SU-DHL-6 (cell line): ENCODE data around the gene C7orf57.

ENCODE experiments used
- H2AFZ ChIP-seq: fragments of 200-600 bp; sonication (generic); 2 replicates; pipeline ENCODE4 v1.6.1; 2014; ENCODE audit warnings: low read depth, mild to moderate bottlenecking, moderate library complexity, mixed read lengths, antibody characterized with exemption, low read length; ENCODE audit not compliant: severe bottlenecking
- H3F3A ChIP-seq: fragments of 200-600 bp; shearing (Covaris generic); 2 replicates; pipeline ENCODE4 v1.6.0; 2016; ENCODE audit warnings: antibody characterized with exemption, mild to moderate bottlenecking; ENCODE audit not compliant: insufficient read depth
- H3K27ac ChIP-seq: fragments of 200-600 bp; sonication (generic); 2 replicates; pipeline ENCODE4 v1.5.1; 2016; ENCODE audit warnings: low read depth, mild to moderate bottlenecking, low read length, moderate library complexity, mixed read lengths
- H3K27me3 ChIP-seq: fragments of 200-600 bp; sonication (generic), shearing (Covaris generic); 2 replicates; pipeline ENCODE4 v1.6.0; 2014; ENCODE audit warnings: mild to moderate bottlenecking, low read length
- H3K36me3 ChIP-seq: fragments of 200-600 bp; sonication (generic); 2 replicates; pipeline ENCODE4 v1.6.1; 2014; ENCODE audit warnings: mild to moderate bottlenecking, low read length, mixed read lengths
- H3K4me2 ChIP-seq: fragments of 300-600, 200-600 bp; shearing (Covaris generic), sonication (generic); 2 replicates; pipeline ENCODE4 v1.6.0; 2014; ENCODE audit warnings: low read length, low read depth, mild to moderate bottlenecking; ENCODE audit not compliant: poor library complexity, severe bottlenecking
- H3K4me3 ChIP-seq: fragments of 200-600 bp; sonication (generic); 2 replicates; pipeline ENCODE4 v1.5.1; 2014; ENCODE audit warnings: antibody characterized with exemption, low read length, mild to moderate bottlenecking, mixed read lengths; ENCODE audit not compliant: insufficient read depth, poor library complexity, severe bottlenecking
- H3K79me2 ChIP-seq: fragments of 200-600 bp; sonication (generic); 2 replicates; pipeline ENCODE4 v1.6.1; 2014; ENCODE audit warnings: mild to moderate bottlenecking, low read length, moderate library complexity; ENCODE audit not compliant: insufficient read depth
- H3K9ac ChIP-seq: fragments of 200-600 bp; sonication (generic); 2 replicates; pipeline ENCODE4 v1.7.0; 2014; ENCODE audit warnings: mild to moderate bottlenecking, low read length
- H3K9me2 ChIP-seq: fragments of 200-600 bp; sonication (generic); replicated peaks from 2 replicates; pipeline ENCODE4 v1.6.1; 2014; ENCODE audit warnings: low read length; ENCODE audit not compliant: insufficient read depth
- H3K9me3 ChIP-seq: fragments of 200-600 bp; sonication (generic); 2 replicates; pipeline ENCODE4 v1.6.1; 2014; ENCODE audit warnings: low read length, mixed read lengths; ENCODE audit not compliant: insufficient read depth
- H4K20me1 ChIP-seq: fragments of 200-600 bp; sonication (generic); 2 replicates; pipeline ENCODE4 v1.6.1; 2014; ENCODE audit warnings: low read depth, mild to moderate bottlenecking, antibody characterized with exemption, low read length, moderate library complexity, mixed read lengths
- EZH2phosphoT487 ChIP-seq: fragments of 200-600 bp; sonication (generic), shearing (Covaris generic); conservative IDR thresholded peaks from 2 replicates; pipeline ENCODE4 v1.6.1; 2018; ENCODE audit warnings: mild to moderate bottlenecking, antibody characterized with exemption, low read length, moderate library complexity, mixed read lengths
- TF ChIP-seq, protein P1 (sequence below): fragments of 200-600 bp; sonication (generic); IDR thresholded peaks from one replicate; pipeline ENCODE4 v1.5.1; 2017; ENCODE audit warnings: antibody characterized with exemption, mild to moderate bottlenecking, low read length, moderate library complexity; ENCODE audit not compliant: insufficient read depth, poor library complexity, severe bottlenecking

Gene C7orf57

DNA sequence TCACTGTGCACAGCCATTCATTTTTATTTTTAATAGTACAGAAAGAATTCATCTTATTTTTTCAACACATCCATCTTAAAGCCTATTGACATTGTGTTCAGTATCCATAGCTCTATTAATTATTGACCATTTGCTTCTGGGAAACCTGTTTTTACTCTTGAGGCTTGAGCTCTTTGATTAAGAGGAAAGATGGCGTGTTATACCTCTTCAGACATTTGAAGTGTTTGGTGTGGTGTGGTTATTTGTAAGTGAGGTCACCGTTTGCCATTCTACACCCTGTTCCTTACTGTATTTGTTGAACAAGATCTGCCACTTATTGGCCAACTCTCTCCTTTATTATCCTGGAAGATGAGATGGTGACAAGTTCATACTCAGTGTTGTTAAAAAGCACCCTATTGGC is 18.4 kb downstream of the C7orf57 start:
- Histone ChIP-seq H2AFZ (no peak overlapping the region), H3K9me2 (no peaks in the 10 kb centered on the region), H3K4me3 (no peak overlapping the region), H3K27ac (no peak overlapping the region), H3K9me3 (no peaks in the 10 kb centered on the region), H3K36me3 (no peaks in the 10 kb centered on the region), H3F3A (no peaks in the 10 kb centered on the region), H3K9ac (no peak overlapping the region), H4K20me1 (no peaks in the 10 kb centered on the region), H3K4me2 (no peak overlapping the region), H3K27me3 (no peaks in the 10 kb centered on the region), H3K79me2 (no peaks in the 10 kb centered on the region)
- no peak for TF ChIP-seq EZH2phosphoT487
- TF ChIP-seq, protein P1, sequence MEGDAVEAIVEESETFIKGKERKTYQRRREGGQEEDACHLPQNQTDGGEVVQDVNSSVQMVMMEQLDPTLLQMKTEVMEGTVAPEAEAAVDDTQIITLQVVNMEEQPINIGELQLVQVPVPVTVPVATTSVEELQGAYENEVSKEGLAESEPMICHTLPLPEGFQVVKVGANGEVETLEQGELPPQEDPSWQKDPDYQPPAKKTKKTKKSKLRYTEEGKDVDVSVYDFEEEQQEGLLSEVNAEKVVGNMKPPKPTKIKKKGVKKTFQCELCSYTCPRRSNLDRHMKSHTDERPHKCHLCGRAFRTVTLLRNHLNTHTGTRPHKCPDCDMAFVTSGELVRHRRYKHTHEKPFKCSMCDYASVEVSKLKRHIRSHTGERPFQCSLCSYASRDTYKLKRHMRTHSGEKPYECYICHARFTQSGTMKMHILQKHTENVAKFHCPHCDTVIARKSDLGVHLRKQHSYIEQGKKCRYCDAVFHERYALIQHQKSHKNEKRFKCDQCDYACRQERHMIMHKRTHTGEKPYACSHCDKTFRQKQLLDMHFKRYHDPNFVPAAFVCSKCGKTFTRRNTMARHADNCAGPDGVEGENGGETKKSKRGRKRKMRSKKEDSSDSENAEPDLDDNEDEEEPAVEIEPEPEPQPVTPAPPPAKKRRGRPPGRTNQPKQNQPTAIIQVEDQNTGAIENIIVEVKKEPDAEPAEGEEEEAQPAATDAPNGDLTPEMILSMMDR: no peak

- H3K27ac ChIP-seq: no peak overlapping the region
Observed at GRCh38 chr7:48058990-48059389, 23.6 kb downstream of the C7orf57 start.

GRCh38 chr7:48059706-48060105 is 24.4 kb downstream of the C7orf57 start:
- H3K9me3 ChIP-seq: no peaks in the 10 kb centered on the region
- no peaks in the 10 kb centered on the region for H3K27me3 ChIP-seq
- no peaks in the 10 kb centered on the region for H3K9me2 ChIP-seq
- H3K4me2 ChIP-seq: no peak overlapping the region
- no peak overlapping the region for H3K27ac ChIP-seq
- H3F3A ChIP-seq: no peaks in the 10 kb centered on the region
- no peaks in the 10 kb centered on the region for H3K79me2 ChIP-seq
- no peaks in the 10 kb centered on the region for H4K20me1 ChIP-seq
- peak overlapping the region; percentile 3 for H2AFZ ChIP-seq
- TF ChIP-seq, protein P1: no peak
- TF ChIP-seq EZH2phosphoT487: no peak
- H3K36me3 ChIP-seq: no peaks in the 10 kb centered on the region
- H3K9ac ChIP-seq: no peak overlapping the region
- H3K4me3 ChIP-seq: no peak overlapping the region

More at GRCh38 chr7:48058990-48059389, 23.6 kb downstream of the C7orf57 start:
- Histone ChIP-seq H3K36me3 (no peaks in the 10 kb centered on the region), H3K27me3 (no peaks in the 10 kb centered on the region), H3K9me2 (no peaks in the 10 kb centered on the region), H3K9ac (no peak overlapping the region), H3K4me3 (no peak overlapping the region), H3F3A (no peaks in the 10 kb centered on the region), H3K9me3 (no peaks in the 10 kb centered on the region), H4K20me1 (no peaks in the 10 kb centered on the region), H3K4me2 (no peak overlapping the region), H3K79me2 (no peaks in the 10 kb centered on the region), H2AFZ (no peak overlapping the region)
- TF ChIP-seq EZH2phosphoT487: no peak
- TF ChIP-seq, protein P1: no peak

- Histone ChIP-seq H3K4me3 (no peak overlapping the region), H3K27ac (no peak overlapping the region), H3K4me2 (no peak overlapping the region), H3K79me2 (no peaks in the 10 kb centered on the region), H4K20me1 (no peaks in the 10 kb centered on the region), H2AFZ (no peak overlapping the region), H3K36me3 (no peaks in the 10 kb centered on the region), H3K9me2 (no peaks in the 10 kb centered on the region), H3K27me3 (no peaks in the 10 kb centered on the region), H3K9ac (no peak overlapping the region), H3K9me3 (no peaks in the 10 kb centered on the region), H3F3A (no peaks in the 10 kb centered on the region)
- TF ChIP-seq, protein P1: no peak
- TF ChIP-seq EZH2phosphoT487: no peak
Observed at GRCh38 chr7:48063985-48064384, 28.6 kb downstream of the C7orf57 start.
